ENCODE measurements around the gene SAP30. TPM values are rescaled to one million over a fixed set of nuclear protein-coding genes. Genes with fewer than 3 reads are reported as not detected.

The SAP30 gene
- total and polyA plus RNA-seq, 2 experiments from 2014 or later, result 9.3 to 16.5 TPM

DNA sequence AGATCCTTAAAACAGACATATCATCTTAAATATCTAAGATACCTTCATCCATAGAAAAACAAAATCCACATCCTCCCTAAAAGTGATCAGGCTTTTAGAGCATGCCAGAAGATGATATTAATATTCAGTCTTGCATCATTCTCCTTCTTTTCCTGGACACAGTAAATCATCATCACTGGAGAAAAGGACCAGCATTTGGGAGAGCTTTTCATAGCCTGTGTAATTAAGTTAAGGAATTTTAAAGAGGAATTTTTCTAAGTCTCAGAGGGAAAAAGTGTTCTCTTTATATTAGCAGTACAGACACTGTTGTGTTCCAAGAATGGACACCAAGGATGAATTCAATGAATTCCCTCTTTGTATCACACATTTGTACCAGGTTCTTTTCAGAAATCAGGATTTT is 27.5 kb downstream of the SAP30 start:
- H4K20me1 ChIP-seq (replicated peaks; ENCODE audit: insufficient read depth), result no peaks in the 10 kb centered on the region
- H2AFZ ChIP-seq, result no peak overlapping the region
- TF ChIP-seq EZH2 (IDR thresholded peaks at IDR 0.05; ENCODE audit: low read depth, unreplicated experiment) (no peak), CREB1 (CRISPR knock-in tag; IDR thresholded peaks at IDR 0.05; ENCODE audit: low read depth) (no peak), NANOG (IDR thresholded peaks at IDR 0.05; ENCODE audit: borderline replicate concordance) (no peak), ZNF331 (CRISPR knock-in tag; IDR thresholded peaks at IDR 0.05; ENCODE audit: low read depth) (no peak), ZNF114 (CRISPR knock-in tag; IDR thresholded peaks at IDR 0.05) (no peak)
- TF ChIP-seq, protein P1, sequence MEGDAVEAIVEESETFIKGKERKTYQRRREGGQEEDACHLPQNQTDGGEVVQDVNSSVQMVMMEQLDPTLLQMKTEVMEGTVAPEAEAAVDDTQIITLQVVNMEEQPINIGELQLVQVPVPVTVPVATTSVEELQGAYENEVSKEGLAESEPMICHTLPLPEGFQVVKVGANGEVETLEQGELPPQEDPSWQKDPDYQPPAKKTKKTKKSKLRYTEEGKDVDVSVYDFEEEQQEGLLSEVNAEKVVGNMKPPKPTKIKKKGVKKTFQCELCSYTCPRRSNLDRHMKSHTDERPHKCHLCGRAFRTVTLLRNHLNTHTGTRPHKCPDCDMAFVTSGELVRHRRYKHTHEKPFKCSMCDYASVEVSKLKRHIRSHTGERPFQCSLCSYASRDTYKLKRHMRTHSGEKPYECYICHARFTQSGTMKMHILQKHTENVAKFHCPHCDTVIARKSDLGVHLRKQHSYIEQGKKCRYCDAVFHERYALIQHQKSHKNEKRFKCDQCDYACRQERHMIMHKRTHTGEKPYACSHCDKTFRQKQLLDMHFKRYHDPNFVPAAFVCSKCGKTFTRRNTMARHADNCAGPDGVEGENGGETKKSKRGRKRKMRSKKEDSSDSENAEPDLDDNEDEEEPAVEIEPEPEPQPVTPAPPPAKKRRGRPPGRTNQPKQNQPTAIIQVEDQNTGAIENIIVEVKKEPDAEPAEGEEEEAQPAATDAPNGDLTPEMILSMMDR (conservative IDR thresholded peaks at IDR 0.05; ENCODE audit: low read depth in 2 of 2), result no peak
- TF ChIP-seq, protein P2, sequence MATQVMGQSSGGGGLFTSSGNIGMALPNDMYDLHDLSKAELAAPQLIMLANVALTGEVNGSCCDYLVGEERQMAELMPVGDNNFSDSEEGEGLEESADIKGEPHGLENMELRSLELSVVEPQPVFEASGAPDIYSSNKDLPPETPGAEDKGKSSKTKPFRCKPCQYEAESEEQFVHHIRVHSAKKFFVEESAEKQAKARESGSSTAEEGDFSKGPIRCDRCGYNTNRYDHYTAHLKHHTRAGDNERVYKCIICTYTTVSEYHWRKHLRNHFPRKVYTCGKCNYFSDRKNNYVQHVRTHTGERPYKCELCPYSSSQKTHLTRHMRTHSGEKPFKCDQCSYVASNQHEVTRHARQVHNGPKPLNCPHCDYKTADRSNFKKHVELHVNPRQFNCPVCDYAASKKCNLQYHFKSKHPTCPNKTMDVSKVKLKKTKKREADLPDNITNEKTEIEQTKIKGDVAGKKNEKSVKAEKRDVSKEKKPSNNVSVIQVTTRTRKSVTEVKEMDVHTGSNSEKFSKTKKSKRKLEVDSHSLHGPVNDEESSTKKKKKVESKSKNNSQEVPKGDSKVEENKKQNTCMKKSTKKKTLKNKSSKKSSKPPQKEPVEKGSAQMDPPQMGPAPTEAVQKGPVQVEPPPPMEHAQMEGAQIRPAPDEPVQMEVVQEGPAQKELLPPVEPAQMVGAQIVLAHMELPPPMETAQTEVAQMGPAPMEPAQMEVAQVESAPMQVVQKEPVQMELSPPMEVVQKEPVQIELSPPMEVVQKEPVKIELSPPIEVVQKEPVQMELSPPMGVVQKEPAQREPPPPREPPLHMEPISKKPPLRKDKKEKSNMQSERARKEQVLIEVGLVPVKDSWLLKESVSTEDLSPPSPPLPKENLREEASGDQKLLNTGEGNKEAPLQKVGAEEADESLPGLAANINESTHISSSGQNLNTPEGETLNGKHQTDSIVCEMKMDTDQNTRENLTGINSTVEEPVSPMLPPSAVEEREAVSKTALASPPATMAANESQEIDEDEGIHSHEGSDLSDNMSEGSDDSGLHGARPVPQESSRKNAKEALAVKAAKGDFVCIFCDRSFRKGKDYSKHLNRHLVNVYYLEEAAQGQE (IDR thresholded peaks at IDR 0.05; ENCODE audit: unreplicated experiment), result no peak
- no peaks in the 10 kb centered on the region for H3K36me3 ChIP-seq (ENCODE audit: insufficient read depth)
- H3K27ac ChIP-seq (ENCODE audit: low read depth), result no peak overlapping the region
- Mint-ChIP-seq H3K36me3 (ENCODE audit: low read depth) (no peaks in the 10 kb centered on the region; the same call in 2 of the 3 replicates), H3K4me3 (no peak overlapping the region), H3K4me1 (no peaks in the 10 kb centered on the region), H3K27ac (no peak overlapping the region), H3K27me3 (ENCODE audit: insufficient read depth, low read depth, poor library complexity) (peaks cover 2% of the 10 kb centered on the region), H3K9me3 (no peaks in the 10 kb centered on the region)
- H3K27me3 ChIP-seq (ENCODE audit: insufficient read depth), result no peaks in the 10 kb centered on the region
- no peak overlapping the region for H3K4me2 ChIP-seq
- no peaks in the 10 kb centered on the region for H3F3A ChIP-seq (replicated peaks; ENCODE audit: low read depth)
- H3K4me1 ChIP-seq (ENCODE audit: insufficient read depth), result no peaks in the 10 kb centered on the region; the same call in 1 of the 2 replicates
- no peak for ATAC-seq
- no peaks in the 10 kb centered on the region for H3K79me2 ChIP-seq (replicated peaks; ENCODE audit: insufficient read depth)
- H3K4me3 ChIP-seq, result no peak overlapping the region
- DNase-seq (ENCODE audit: low spot score), result no peak
- no peaks in the 10 kb centered on the region for H3K9me2 ChIP-seq (ENCODE audit: insufficient read depth)

DNA sequence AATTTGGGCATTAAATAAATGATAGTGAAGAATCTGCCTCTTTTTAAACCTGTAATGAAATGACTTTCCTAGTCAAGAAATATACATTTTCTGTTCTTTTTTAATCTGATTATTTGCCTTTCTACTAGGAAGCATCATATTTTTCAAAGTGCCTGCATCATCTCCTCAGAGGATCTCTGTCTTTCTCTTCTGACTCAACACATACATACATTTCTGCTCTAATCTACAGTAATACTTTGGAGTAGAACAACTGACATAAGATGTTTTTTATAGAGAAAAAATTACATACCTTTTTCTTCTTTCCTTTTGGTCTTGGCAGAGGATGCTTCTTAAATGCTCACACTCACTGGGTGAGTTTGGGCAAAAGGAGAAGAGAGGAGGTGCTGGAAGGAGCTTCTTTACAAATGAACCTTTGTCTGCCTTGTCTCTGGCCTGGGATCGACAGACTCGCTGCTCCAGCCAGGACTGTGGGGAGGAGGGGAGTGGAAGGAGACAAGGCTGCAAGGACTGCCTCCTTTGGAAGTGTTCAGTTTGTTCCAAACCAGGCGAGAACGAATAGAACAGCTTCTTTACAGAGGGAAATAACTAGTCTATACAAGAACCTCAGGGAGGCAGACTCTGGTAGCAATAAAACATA is 28.1 kb downstream of the SAP30 start, which contains the start of gene SCRG1:
Gene SCRG1 (minus strand): TSS at position 338 of the 637 bp plus-strand sequence. CDS start 7,702 bp downstream, outside the sequence.
- no peaks in the 10 kb centered on the region for H3K9me2 ChIP-seq (ENCODE audit: insufficient read depth)
- Mint-ChIP-seq H3K27me3 (ENCODE audit: insufficient read depth, low read depth, poor library complexity) (peaks cover 2% of the 10 kb centered on the region), H3K4me1 (no peaks in the 10 kb centered on the region), H3K9me3 (no peaks in the 10 kb centered on the region), H3K27ac (no peak within 1 kb of the TSS), H3K36me3 (ENCODE audit: low read depth) (no peaks in the 10 kb centered on the region), H3K4me3 (no peak within 1 kb of the TSS)
- no peaks in the 10 kb centered on the region for H3K79me2 ChIP-seq (replicated peaks; ENCODE audit: insufficient read depth)
- no peak within 1 kb of the TSS for H3K4me2 ChIP-seq
- DNase-seq (ENCODE audit: low spot score) (peak; percentile 35), ATAC-seq (peak; percentile 93)
- H2AFZ ChIP-seq, result no peak within 1 kb of the TSS
- H3K27me3 ChIP-seq (ENCODE audit: insufficient read depth), result no peaks in the 10 kb centered on the region
- no peaks in the 10 kb centered on the region for H4K20me1 ChIP-seq (replicated peaks; ENCODE audit: insufficient read depth)
- no peaks in the 10 kb centered on the region; the same call in 1 of the 2 replicates for H3K4me1 ChIP-seq (ENCODE audit: insufficient read depth)
- no peak within 1 kb of the TSS for H3K27ac ChIP-seq (ENCODE audit: low read depth)
- no peak within 1 kb of the TSS for H3K4me3 ChIP-seq
- no peaks in the 10 kb centered on the region for H3F3A ChIP-seq (replicated peaks; ENCODE audit: low read depth)
- H3K36me3 ChIP-seq (ENCODE audit: insufficient read depth), result no peaks in the 10 kb centered on the region
- TF ChIP-seq POLR2AphosphoS5 (IDR thresholded peaks at IDR 0.05; ENCODE audit: low read depth) (no peak), EZH2 (IDR thresholded peaks at IDR 0.05; ENCODE audit: low read depth, unreplicated experiment) (no peak), NANOG (IDR thresholded peaks at IDR 0.05; ENCODE audit: borderline replicate concordance) (no peak), EZH2phosphoT487 (IDR thresholded peaks at IDR 0.05; ENCODE audit: unreplicated experiment) (no peak), CREB1 (CRISPR knock-in tag; IDR thresholded peaks at IDR 0.05; ENCODE audit: low read depth) (no peak)
- TF ChIP-seq, protein P3, sequence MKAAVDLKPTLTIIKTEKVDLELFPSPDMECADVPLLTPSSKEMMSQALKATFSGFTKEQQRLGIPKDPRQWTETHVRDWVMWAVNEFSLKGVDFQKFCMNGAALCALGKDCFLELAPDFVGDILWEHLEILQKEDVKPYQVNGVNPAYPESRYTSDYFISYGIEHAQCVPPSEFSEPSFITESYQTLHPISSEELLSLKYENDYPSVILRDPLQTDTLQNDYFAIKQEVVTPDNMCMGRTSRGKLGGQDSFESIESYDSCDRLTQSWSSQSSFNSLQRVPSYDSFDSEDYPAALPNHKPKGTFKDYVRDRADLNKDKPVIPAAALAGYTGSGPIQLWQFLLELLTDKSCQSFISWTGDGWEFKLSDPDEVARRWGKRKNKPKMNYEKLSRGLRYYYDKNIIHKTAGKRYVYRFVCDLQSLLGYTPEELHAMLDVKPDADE (IDR thresholded peaks at IDR 0.05), result no peak
- TF ChIP-seq, protein P2 (IDR thresholded peaks at IDR 0.05; ENCODE audit: unreplicated experiment), result no peak

All from GM23338 (cell line).